ENCODE measurements around the gene OTOGL. TPM values are rescaled to one million over a fixed set of nuclear protein-coding genes. Genes with fewer than 3 reads are reported as not detected.

The OTOGL gene
- total RNA-seq, 4 donors from 2014 or later: 0.13 to 1.7 (median 0.23) TPM

DNA sequence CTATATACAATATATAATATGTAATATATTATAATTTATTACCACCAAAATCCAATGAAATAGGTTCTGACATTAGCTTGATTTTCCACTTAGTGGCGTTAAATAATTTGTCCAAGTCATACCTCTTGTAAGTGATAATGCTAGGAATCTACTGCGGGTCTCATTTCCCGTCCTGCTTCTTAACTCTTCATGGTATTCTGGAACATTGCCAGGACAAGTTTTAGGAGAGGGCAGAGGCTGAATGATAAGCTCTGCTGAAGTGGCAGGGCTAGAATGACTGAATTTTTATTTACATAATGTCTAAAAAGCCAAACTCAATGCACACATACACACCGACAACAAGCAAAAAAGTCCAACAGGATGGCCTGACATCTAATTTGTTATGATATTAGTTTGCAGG lies 274.3 kb downstream of the OTOGL start:
- no peak for DNase-seq
- H3K27ac ChIP-seq: no peak overlapping the region
- no peaks in the 10 kb centered on the region for H3K4me1 ChIP-seq
- TF ChIP-seq, protein P1, sequence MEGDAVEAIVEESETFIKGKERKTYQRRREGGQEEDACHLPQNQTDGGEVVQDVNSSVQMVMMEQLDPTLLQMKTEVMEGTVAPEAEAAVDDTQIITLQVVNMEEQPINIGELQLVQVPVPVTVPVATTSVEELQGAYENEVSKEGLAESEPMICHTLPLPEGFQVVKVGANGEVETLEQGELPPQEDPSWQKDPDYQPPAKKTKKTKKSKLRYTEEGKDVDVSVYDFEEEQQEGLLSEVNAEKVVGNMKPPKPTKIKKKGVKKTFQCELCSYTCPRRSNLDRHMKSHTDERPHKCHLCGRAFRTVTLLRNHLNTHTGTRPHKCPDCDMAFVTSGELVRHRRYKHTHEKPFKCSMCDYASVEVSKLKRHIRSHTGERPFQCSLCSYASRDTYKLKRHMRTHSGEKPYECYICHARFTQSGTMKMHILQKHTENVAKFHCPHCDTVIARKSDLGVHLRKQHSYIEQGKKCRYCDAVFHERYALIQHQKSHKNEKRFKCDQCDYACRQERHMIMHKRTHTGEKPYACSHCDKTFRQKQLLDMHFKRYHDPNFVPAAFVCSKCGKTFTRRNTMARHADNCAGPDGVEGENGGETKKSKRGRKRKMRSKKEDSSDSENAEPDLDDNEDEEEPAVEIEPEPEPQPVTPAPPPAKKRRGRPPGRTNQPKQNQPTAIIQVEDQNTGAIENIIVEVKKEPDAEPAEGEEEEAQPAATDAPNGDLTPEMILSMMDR (IDR thresholded peaks at IDR 0.05): no peak
- TF ChIP-seq POLR2A (IDR thresholded peaks at IDR 0.05): no peak
- H3K9me3 ChIP-seq: no peaks in the 10 kb centered on the region
- no peaks in the 10 kb centered on the region for H3K27me3 ChIP-seq
- H3K4me3 ChIP-seq: no peak overlapping the region
- H3K36me3 ChIP-seq: no peaks in the 10 kb centered on the region

DNA sequence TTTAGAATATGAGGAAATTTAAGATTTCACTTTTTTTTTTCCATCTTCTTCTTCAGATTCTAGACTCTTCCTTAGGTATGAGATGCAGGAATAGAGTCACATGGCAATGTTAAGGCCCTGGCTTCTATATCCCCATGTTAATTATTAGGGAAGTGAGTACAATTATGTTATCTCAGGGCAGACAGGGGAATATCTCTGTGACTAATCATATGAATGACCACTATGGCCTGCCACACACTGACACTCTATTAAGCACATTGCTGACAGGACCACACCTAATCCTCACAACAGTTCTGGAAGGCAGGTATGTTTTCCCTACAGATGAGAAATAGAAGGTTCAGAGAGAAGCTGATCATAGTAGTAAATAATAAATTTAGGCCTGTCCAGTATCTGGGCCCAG lies 275.3 kb downstream of the OTOGL start:
- TF ChIP-seq, protein P1 (IDR thresholded peaks at IDR 0.05): no peak
- TF ChIP-seq POLR2A (IDR thresholded peaks at IDR 0.05): no peak
- H3K4me1 ChIP-seq: no peaks in the 10 kb centered on the region
- H3K9me3 ChIP-seq: no peaks in the 10 kb centered on the region
- H3K4me3 ChIP-seq: no peak overlapping the region
- H3K27ac ChIP-seq: no peak overlapping the region
- DNase-seq: no peak
- no peaks in the 10 kb centered on the region for H3K36me3 ChIP-seq
- no peaks in the 10 kb centered on the region for H3K27me3 ChIP-seq

DNA sequence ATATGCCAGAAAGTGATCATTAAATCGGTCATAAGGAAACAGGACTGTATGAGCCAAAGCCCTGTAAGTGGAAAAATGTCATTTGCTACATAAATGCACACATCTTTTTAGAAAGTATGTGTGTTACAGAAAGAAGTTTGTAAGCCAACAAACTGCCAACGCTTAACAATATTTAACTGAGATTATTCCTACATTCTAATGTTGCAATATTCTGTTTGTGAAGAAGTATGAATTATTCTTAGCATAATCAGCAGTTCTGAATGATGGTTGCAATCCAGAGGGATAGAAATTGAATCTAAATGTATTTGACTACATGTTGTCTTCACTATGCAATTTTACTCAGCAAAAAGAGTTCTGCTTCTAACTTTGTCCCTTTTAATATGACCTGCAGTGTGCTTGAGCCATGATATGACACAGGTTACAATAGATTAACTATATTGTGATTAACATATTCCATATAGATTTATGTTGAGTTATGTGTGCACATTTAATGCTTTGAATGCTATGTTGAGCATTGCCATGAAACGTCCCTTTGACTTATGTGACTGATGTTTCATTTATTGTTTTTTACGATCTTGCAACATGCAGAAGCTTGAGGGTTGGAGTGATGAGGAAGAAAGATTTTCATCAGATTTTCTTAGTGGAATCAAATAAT lies 277.9 kb downstream of the OTOGL start:
- H3K9me3 ChIP-seq: no peaks in the 10 kb centered on the region
- no peaks in the 10 kb centered on the region for H3K4me1 ChIP-seq
- H3K27ac ChIP-seq: no peak overlapping the region
- DNase-seq: no peak
- no peaks in the 10 kb centered on the region for H3K36me3 ChIP-seq
- H3K27me3 ChIP-seq: no peaks in the 10 kb centered on the region
- no peak overlapping the region for H3K4me3 ChIP-seq
- no peak for TF ChIP-seq POLR2A (IDR thresholded peaks at IDR 0.05)
- TF ChIP-seq, protein P1 (IDR thresholded peaks at IDR 0.05): no peak

DNA sequence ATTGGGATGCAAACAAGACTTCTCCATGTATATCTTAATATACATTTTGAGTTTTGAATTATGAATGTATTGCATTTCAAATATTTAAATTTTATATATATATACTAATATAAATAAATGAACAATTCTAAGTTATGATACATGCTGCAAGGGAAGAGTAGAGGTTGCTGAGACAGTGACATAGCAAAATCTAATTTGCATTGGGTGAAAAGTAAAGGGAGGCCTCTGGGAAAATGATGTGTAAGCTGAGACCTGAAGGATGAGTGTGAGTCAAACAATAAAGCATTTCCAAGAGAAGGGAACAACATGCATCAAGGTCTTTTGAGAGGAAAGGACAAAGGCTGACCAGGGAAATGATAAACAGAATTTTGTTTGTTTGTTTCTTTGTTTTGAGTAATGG lies 281.8 kb downstream of the OTOGL start:
- Histone ChIP-seq H3K4me3 (no peak overlapping the region), H3K27ac (no peak overlapping the region), H3K36me3 (no peaks in the 10 kb centered on the region), H3K9me3 (no peaks in the 10 kb centered on the region), H3K27me3 (no peaks in the 10 kb centered on the region), H3K4me1 (no peaks in the 10 kb centered on the region)
- DNase-seq: no peak
- TF ChIP-seq, protein P1 (IDR thresholded peaks at IDR 0.05): no peak
- no peak for TF ChIP-seq POLR2A (IDR thresholded peaks at IDR 0.05)

DNA sequence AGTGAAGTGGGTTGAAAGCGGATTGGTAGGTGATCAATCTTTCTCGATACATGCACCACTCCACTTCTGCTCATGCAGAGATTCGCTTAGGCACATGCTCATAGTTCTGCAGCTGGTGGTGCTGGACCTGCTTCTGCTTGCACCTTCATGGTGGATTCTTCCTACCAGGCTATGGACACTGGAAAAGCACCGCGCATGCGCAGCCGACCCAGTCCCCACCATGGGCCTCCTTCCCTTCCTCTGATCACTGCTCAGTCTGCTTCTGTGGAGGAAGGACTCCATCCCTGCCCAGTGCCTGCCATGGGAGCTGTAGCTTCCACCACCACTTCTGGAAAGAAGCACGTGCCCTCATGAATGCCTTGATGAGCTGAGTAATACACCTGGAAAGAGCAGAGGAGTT lies 282.9 kb downstream of the OTOGL start:
- DNase-seq: no peak
- TF ChIP-seq POLR2A (IDR thresholded peaks at IDR 0.05): no peak
- TF ChIP-seq, protein P1 (IDR thresholded peaks at IDR 0.05): no peak
- Histone ChIP-seq H3K36me3 (no peaks in the 10 kb centered on the region), H3K27ac (no peak overlapping the region), H3K9me3 (no peaks in the 10 kb centered on the region), H3K4me1 (no peaks in the 10 kb centered on the region), H3K27me3 (no peaks in the 10 kb centered on the region), H3K4me3 (no peak overlapping the region)

DNA sequence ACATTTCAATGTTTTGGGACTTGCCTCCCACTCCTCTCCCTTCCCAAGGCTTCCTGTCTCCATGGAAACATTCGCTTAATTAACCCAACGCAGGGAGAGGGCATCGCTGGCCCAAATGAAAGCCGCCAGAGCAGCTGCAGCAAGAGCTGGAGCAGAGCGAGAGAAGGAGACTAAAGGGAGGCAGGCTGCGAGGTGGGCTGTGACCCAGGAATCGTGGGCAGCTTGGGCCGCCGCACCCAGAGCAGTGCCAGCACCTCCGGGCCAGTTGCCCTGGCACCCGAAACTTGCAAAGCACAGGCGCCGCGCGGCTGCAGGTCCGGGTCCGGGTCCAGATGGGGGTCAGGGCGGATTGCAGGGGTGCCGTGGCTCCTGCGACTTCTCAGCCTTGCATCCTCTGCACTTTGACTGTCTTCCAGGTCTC lies 301.2 kb downstream of the OTOGL start:
- no peaks in the 10 kb centered on the region for H3K4me1 ChIP-seq
- H3K9me3 ChIP-seq: no peaks in the 10 kb centered on the region
- H3K27ac ChIP-seq: no peak overlapping the region
- TF ChIP-seq, protein P1 (IDR thresholded peaks at IDR 0.05): no peak
- no peak for TF ChIP-seq POLR2A (IDR thresholded peaks at IDR 0.05)
- no peaks in the 10 kb centered on the region for H3K36me3 ChIP-seq
- no peaks in the 10 kb centered on the region for H3K27me3 ChIP-seq
- no peak for DNase-seq
- H3K4me3 ChIP-seq: peak overlapping the region in 1 of 4 donors; percentile 6
